Small intestine (tissue), 7 donors: ENCODE data around the gene SNTG2. TPM values are rescaled to one million over a fixed set of nuclear protein-coding genes. Genes with fewer than 3 reads are reported as not detected.
"Not testable (repeated sequence)": the region's sequence is repeated elsewhere in the genome, so short reads cannot be mapped to it uniquely, and the experiment has no call there.

Experiments
- DNase-seq, 2 donors: peaks; one replicate each; pipeline versions ENCODE4 v3.0.0 to v3.0.0-alpha.2; 2013
- FAIRE-seq: peaks from 2 replicates; lab custom pipeline; 2012; peaks lifted over from hg19 to GRCh38; lab: Jason Lieb, UNC
- H3K27ac ChIP-seq, 3 donors: one replicate each; pipeline ENCODE4 v1.5.1; 2013; ENCODE audit warnings: low read length in 2 of 3, mild to moderate bottlenecking in 2 of 3, control low read depth in 1 of 3, inconsistent platforms in 1 of 3, low read depth in 1 of 3, moderate library complexity in 1 of 3
- H3K27me3 ChIP-seq, 3 donors: one replicate each; pipeline ENCODE4 v1.6.1; 2013; ENCODE audit warnings: low read length in 3 of 3, inconsistent platforms in 1 of 3; ENCODE audit not compliant: control insufficient read depth in 3 of 3, insufficient read depth in 3 of 3
- H3K36me3 ChIP-seq, 3 donors: one replicate each; pipeline ENCODE4 v1.6.1; 2013; ENCODE audit warnings: low read length in 3 of 3, inconsistent platforms in 1 of 3, low read depth in 1 of 3, mild to moderate bottlenecking in 1 of 3, moderate library complexity in 1 of 3; ENCODE audit not compliant: control insufficient read depth in 3 of 3, insufficient read depth in 2 of 3
- H3K4me1 ChIP-seq, 3 donors: one replicate each; pipeline ENCODE4 v1.6.1; 2013; ENCODE audit warnings: low read length in 2 of 3, inconsistent platforms in 1 of 3, low read depth in 1 of 3, mild to moderate bottlenecking in 1 of 3, moderate library complexity in 1 of 3; ENCODE audit not compliant: control insufficient read depth in 3 of 3, insufficient read depth in 2 of 3
- H3K4me3 ChIP-seq, 3 donors: one replicate each; pipeline ENCODE4 v1.5.1; 2013; ENCODE audit warnings: low read length in 3 of 3, control low read depth in 1 of 3, inconsistent platforms in 1 of 3, low read depth in 1 of 3, mild to moderate bottlenecking in 1 of 3, moderate library complexity in 1 of 3
- H3K9me3 ChIP-seq, 2 donors: one replicate each; pipeline ENCODE4 v1.6.1; 2013; ENCODE audit warnings: low read depth in 1 of 2, low read length in 1 of 2; ENCODE audit not compliant: control insufficient read depth in 2 of 2, insufficient read depth in 1 of 2
- WGBS, 3 donors: extraction: QIAGEN DNeasy Blood & Tissue Kit; methylation state at CpG; one replicate each; pipeline ENCODE4 v1.1.7; 2013; 5-methylcytosine and 5-hydroxymethylcytosine counted together
- polyA plus RNA-seq, 4 donors: library from polyadenylated mRNA; stranded (reverse) in 3 of 4; unstranded in 1 of 4; fragments of 200-250 nt in 3 of 4; fragments of 120-200 nt in 1 of 4; gene quantifications; one replicate each; pipeline versions ENCODE4 v1.2.1 to v1.2.3, GENCODE V29; 2013
- donor health status: healthy with polysubstance abuse.
- donor health status: control.
- donor health status: control.
- donor health status: Bipolar disorder and iron deficiency.
- donor health status: healthy.

Gene SNTG2
- polyA plus RNA-seq, 4 donors, result 0.25 to 1.1 (median 0.54) TPM; not detected in 1

DNA sequence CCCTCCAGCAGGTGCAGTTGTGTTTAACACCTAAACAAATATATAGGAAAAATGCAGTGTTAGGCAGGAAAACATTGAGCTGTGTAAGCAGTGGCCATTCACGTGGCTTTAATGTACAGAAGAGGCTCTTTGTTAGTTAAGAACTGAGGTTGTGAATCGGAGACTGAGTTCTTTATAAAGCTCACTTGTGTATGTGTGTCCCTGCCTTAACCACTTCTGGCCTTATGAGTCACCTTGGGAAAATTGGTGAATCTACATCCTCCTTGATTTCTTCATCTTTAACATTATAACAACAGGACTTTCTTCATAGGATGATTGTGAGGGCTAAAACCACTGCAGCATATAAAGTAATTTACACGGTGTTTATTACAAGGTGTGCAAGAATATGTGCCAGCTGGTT lies 274.3 kb downstream of the SNTG2 start:
- WGBS, 3 donors, result 73 to 78% (median 75%) methylated on average over 3 of the region's 3 CpGs
- FAIRE-seq, result no peak

DNA sequence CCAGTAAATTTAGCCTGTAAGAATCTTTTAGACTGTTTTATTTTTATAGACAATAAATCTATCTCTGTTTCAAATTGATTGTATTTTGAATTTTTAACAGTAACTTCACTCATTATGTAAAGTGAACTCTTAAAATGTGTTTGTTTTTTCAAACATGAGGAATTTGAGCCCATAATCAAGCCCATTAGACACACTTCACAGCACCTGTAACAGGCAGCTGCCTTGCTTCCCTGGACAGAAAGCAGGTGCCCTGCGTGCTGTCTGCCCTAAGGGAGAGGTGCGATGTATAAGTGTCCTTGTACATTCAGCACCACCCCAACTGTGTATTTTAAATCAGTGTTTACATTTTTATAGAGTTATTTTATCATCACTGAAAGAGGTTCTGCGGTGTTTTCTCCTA lies 276.1 kb downstream of the SNTG2 start:
- DNase-seq (no peak), FAIRE-seq (no peak)
- no peaks in the 10 kb centered on the region for H3K4me1 ChIP-seq
- H3K36me3 ChIP-seq, result no peaks in the 10 kb centered on the region
- WGBS, 3 donors, result 71 to 92% (median 75%) methylated on average over 3 of the region's 3 CpGs
- H3K4me3 ChIP-seq, result no peak overlapping the region
- no peak overlapping the region for H3K27ac ChIP-seq
- H3K9me3 ChIP-seq, result peaks cover 0 to 10% of the 10 kb centered on the region in 2 donors
- no peaks in the 10 kb centered on the region for H3K27me3 ChIP-seq

More for the DNA sequence above, 274.3 kb downstream of the SNTG2 start:
- no peak for DNase-seq
- Histone ChIP-seq H3K9me3 (peaks cover 0 to 8% of the 10 kb centered on the region in 2 donors), H3K27ac (no peak overlapping the region), H3K27me3 (no peaks in the 10 kb centered on the region), H3K4me3 (no peak overlapping the region), H3K36me3 (no peaks in the 10 kb centered on the region), H3K4me1 (no peaks in the 10 kb centered on the region)

DNA sequence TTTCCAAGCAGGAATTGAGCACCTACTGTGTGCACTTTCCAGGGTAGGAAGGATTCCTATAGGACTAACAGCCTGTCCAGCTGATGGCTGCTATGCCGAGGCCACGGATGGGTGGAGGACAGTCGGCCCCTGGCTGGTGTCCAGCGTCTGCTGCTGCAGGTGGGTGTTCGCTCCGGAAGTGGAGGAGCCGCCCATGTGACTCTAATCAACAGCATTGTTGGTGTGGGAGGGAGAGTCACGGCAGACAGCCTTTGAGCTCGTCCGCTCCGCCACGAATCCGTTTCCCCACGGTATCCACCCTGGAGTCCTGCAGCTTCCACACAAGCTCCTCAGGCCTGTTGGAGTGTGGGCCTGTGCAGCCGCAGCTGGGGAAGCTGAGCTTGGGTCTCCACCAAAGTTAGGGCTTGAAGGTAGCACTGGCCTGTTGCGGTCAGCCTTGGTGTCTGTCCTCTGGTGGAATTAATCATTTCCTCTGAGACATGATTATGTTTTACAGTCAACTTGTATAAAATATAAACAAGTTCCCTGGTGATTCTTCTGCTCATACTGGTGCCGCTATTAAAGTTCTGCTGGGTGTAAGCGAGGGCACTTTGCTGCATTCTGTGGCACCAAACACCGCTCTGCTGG lies 276.7 kb downstream of the SNTG2 start:
- no peaks in the 10 kb centered on the region for H3K4me1 ChIP-seq
- H3K27me3 ChIP-seq, result no peaks in the 10 kb centered on the region
- FAIRE-seq (no peak), DNase-seq (no peak)
- H3K4me3 ChIP-seq, result no peak overlapping the region
- no peak overlapping the region for H3K27ac ChIP-seq
- no peaks in the 10 kb centered on the region for H3K36me3 ChIP-seq
- WGBS, 3 donors, result 78 to 85% (median 81%) methylated on average over 19 of the region's 19 CpGs
- H3K9me3 ChIP-seq, result peaks cover 0 to 10% of the 10 kb centered on the region in 2 donors

- H3K4me3 ChIP-seq, result not testable (repeated sequence)
Measured at GRCh38 chr2:1229596-1229995, 278.9 kb downstream of the SNTG2 start.

GRCh38 chr2:1230155-1230893 lies 279.7 kb downstream of the SNTG2 start:
- WGBS, 3 donors, result 87 to 92% (median 87%) methylated on average over 19 of the region's 19 CpGs
- no peak for FAIRE-seq

More at GRCh38 chr2:1229596-1229995, 278.9 kb downstream of the SNTG2 start:
- H3K4me1 ChIP-seq, H3K27ac ChIP-seq, H3K36me3 ChIP-seq, DNase-seq, H3K9me3 ChIP-seq, H3K27me3 ChIP-seq, FAIRE-seq: not testable (repeated sequence)
- 94 to 96% (median 95%) methylated on average over 21 to 30 of the region's 30 CpGs for WGBS, 3 donors

DNA sequence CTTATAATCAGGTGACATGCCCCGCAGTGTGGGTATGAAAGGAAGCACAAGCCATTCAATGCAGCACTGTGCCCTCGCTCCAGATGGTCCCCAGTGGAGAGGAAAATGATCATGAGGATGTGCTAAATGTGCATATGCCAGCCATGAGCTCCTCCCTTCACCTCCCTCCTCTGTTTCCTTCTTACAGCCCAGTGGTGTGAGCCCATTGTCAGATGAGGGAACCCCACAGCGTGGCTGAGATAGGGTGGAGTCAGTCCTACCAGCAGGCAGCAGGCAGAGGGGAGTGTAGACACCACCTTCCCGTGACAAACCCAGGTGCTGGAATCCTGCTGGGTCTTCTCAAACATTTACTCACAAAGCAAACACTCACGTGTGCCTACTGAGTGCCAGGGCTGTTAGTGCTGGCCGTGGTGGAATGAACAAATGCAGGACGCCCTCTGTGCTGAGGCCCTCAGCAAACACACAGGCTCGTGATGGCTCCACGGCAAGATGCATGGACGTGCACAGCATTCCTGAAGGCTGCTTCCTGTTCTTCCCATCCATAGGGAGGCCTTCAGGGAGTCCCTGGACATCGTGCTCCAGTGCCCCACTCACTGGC lies 280.9 kb downstream of the SNTG2 start:
- peaks cover 0 to 10% of the 10 kb centered on the region in 2 donors for H3K9me3 ChIP-seq
- DNase-seq, result no peak
- no peaks in the 10 kb centered on the region for H3K4me1 ChIP-seq
- FAIRE-seq, result no peak
- no peak overlapping the region for H3K27ac ChIP-seq
- WGBS, 3 donors, result 47 to 72% (median 53%) methylated on average over 11 of the region's 11 CpGs
- no peaks in the 10 kb centered on the region for H3K36me3 ChIP-seq
- no peak overlapping the region for H3K4me3 ChIP-seq
- H3K27me3 ChIP-seq, result no peaks in the 10 kb centered on the region

More at GRCh38 chr2:1230155-1230893, 279.7 kb downstream of the SNTG2 start:
- DNase-seq, result no peak
- H3K4me1 ChIP-seq, result no peaks in the 10 kb centered on the region
- no peak overlapping the region for H3K27ac ChIP-seq
- H3K36me3 ChIP-seq, result no peaks in the 10 kb centered on the region
- H3K9me3 ChIP-seq, result peaks cover 0 to 10% of the 10 kb centered on the region in 2 donors
- no peaks in the 10 kb centered on the region for H3K27me3 ChIP-seq
- H3K4me3 ChIP-seq, result no peak overlapping the region

- no peak for DNase-seq
- Histone ChIP-seq H3K27ac (no peak overlapping the region), H3K9me3 (peaks cover 0 to 10% of the 10 kb centered on the region in 2 donors), H3K36me3 (no peaks in the 10 kb centered on the region), H3K27me3 (no peaks in the 10 kb centered on the region), H3K4me1 (no peaks in the 10 kb centered on the region), H3K4me3 (no peak overlapping the region)
- FAIRE-seq, result no peak
- 70 to 90% (median 88%) methylated on average over 15 of the region's 15 CpGs for WGBS, 3 donors
Measured at GRCh38 chr2:1233281-1233680, 282.6 kb downstream of the SNTG2 start.

DNA sequence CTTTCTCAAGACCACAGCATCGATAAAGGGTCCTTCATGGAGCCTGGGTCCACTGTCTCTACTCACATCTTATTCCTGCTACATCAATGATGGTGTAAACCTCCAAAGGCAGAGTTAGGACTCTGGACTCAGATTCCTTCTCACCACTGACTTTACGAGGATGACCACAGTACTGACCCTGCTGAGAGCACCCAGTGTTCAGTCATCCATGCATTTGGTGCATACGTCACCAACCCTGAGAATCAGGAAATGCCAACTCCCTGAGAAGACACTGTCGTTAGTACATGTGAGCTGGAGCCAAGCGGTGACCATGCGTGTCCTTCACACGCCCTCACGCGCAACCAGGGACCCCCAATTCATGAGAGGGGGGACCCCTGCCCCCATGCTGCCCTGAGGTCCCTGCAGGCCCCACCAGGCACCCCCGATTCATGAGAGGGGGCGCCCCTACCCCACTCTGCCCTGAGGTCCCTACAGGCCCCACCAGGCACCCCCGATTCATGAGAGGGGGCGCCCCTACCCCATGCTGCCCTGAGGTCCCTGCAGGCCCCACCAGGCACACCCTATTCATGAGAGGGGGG lies 284.2 kb downstream of the SNTG2 start:
- peaks cover 0 to 8% of the 10 kb centered on the region in 2 donors for H3K9me3 ChIP-seq
- FAIRE-seq (no peak), DNase-seq (no peak)
- WGBS, 3 donors, result 76 to 83% (median 83%) methylated on average over 11 to 12 of the region's 13 CpGs
- H3K4me3 ChIP-seq, result no peak overlapping the region
- no peak overlapping the region for H3K27ac ChIP-seq
- no peaks in the 10 kb centered on the region for H3K4me1 ChIP-seq
- H3K27me3 ChIP-seq, result no peaks in the 10 kb centered on the region
- H3K36me3 ChIP-seq, result no peaks in the 10 kb centered on the region
